ENCODE measurements around the gene IL20.

IL20 gene, protein sequence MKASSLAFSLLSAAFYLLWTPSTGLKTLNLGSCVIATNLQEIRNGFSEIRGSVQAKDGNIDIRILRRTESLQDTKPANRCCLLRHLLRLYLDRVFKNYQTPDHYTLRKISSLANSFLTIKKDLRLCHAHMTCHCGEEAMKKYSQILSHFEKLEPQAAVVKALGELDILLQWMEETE

DNA sequence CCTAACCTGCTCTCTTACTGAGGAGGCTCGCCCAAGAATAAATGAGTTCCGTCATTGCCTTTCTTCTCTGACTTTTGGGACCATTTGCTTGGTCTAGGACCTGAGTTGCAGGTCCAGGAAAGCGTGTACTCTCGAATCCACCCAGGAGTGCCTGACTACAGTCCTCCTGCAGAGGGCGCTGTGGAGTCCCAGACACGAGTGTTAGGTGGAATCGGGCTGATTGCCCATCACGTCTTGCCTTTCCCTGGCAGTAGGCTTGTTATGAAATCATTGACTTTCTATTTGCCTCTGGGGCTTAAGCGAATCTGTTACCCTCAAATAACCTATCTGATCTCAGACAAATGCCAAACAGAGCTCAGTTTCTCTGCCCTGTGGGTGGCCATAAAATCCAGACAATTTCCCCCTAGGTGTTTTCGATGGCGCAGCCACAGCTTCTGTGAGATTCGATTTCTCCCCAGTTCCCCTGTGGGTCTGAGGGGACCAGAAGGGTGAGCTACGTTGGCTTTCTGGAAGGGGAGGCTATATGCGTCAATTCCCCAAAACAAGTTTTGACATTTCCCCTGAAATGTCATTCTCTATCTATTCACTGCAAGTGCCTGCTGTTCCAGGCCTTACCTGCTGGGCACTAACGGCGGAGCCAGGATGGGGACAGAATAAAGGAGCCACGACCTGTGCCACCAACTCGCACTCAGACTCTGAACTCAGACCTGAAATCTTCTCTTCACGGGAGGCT lies at the start of gene IL20:
Gene IL20, plus strand, starts transcription at position 685 of the 733 bp plus-strand sequence. CDS start 230 bp downstream, outside the sequence.
- peak; percentile 76 to 84 for DNase-seq

DNA sequence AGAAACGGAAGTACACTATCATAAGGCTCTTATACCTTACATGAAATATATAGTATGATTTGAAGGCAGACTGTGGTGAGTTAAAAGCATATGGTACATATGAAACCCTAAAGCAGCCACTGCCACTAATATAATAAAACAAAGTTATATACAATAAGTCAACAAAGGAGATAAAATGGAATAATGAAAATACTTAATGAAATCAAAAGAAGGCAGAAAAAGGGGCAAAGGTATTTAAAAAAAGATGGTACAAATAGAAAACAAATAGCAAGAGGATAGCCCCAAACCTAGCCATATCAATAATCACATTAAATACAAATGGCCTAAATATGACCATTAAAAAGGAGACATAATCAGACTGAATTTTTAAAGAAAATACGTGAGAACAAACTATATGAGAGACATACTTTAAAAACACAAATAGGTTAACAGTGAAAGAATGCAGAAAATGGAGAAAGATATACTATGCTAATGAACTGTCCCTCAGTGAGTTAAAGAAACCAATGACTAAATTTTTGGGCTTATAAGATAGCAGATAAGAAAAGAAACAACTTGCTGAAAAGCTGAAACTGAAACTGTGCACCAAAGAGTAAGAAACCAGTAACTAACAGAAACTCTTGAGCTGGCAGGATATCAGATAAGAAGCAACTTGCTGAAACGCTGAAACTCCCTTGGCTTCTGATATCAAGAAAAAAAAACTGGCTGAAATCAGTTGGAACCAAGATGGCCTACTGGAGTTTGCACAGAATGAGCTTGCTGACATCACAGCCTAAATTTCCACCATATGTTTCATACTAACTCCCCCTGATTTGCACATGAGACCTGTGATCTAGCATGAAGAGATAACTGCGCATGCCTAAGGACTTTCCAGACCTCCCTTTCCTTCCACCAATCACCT lies 48.8 kb upstream of the IL20 start:
- peak; percentile 33 to 77 for DNase-seq

DNA sequence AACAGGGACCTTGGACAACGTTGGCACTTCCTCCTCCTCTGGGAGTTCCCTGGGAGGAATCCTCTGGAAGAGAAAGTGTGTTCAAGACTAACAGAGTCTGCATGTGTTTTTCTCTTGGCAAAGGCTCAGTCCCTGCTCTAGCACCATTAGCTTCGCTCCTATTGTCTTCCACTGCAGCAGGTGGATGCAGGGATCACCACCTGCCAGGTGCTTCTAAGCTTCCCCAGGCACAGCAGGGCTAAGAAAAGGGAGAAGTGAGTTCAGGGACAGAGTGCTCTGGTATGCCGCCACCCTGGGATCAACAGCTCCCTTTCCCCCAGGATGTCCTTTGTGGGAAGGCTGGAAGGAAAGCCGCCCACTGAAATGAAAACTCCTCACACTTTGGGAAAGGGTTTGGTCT lies 43.9 kb upstream of the IL20 start:
- DNase-seq: no peak

DNA sequence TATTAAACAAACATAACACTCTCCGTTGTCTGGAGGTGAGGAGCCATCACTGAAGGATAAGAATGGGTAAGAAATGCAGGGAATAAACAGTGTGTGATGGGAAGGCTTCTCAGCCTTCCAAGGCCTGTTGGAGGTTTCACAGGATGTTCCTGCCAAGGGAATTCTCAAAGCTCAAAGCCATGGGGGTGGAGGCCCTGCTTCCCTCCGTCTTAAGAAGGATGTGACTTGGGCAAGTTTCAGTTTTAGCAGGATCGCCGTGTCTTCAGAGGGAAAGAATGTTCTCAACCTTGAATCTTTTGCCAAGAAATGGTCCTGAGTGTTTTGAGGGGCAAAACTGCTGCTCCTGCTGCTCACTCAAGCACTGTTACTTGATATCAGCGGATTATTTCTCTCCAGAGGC lies 41.7 kb upstream of the IL20 start:
- no peak for DNase-seq

DNA sequence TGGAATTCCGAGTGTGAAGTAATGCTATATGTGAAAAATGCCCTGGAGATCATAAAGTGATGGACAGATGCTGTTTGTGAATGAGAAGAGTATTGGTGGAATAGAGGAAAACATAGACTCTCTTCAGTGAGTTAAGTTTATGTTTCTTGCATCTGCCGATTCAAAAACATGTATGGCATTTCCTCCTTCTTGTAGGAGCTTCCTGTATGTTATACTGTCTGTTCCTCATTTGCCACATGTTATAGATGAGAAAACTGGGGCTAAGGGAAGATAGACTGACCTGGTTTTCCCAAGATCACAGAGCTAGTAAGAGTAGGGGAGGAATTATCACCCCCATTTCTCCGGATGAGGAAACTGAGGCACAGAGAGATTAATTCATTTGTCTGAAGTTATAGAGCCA lies 41.1 kb upstream of the IL20 start:
- DNase-seq: no peak

DNA sequence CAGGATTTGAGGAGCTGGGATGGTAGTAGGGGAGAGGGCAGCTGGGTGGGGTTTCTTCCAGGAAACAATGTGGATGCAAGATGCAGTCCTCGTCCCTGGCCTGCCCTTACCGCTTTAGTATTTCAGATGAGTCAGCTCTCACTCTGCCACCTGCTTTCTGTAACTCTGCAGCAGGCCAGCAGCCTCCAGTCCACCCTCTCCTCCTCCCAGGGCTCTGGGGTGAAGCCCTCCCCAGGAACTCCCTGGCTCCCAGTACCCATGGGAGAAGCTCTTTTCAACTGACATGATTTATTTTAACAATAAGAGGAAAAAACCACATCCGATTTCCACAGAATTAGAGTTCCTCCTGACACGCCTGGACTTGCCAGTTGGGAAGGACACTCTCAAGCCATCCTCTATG lies 39.0 kb upstream of the IL20 start:
- DNase-seq: no peak

DNA sequence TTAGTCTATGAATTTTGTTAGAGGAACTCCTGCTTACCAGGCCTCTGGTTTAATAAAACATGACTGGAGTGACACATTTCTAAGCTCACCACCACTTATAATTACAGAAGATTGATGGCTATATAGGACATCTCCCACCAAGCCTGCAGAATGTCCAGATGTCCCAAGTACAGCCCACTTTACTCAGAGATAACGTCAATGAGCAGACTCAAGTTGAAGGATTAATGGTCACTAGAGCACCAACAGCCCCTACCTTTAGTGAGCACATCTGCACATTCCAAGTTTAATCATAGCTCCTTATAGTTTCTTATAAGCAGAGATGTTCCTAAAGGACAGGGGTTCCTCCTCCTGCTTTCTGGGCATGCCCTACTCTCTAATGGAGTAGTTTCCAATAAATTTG lies 37.4 kb upstream of the IL20 start:
- DNase-seq: no peak

DNA sequence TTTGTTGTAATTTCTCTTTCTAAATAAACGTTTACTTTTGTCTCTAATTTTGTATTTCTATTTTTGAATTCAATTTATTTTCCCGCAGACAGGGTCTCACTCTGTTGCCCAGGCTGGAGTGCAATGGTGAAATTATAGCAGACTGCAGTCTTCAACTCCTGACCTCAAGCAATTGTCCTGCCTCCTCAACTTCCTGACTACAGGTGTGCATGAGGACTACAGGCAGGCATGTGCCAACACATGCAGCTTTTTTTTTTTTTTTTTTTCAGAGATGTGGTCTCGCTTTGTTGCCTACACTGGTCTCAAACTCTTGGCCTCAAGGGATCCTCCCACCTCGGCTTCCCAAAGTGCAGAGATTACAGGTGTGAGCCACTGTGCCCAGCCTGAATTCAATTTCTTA lies 36.7 kb upstream of the IL20 start:
- DNase-seq: no peak

DNA sequence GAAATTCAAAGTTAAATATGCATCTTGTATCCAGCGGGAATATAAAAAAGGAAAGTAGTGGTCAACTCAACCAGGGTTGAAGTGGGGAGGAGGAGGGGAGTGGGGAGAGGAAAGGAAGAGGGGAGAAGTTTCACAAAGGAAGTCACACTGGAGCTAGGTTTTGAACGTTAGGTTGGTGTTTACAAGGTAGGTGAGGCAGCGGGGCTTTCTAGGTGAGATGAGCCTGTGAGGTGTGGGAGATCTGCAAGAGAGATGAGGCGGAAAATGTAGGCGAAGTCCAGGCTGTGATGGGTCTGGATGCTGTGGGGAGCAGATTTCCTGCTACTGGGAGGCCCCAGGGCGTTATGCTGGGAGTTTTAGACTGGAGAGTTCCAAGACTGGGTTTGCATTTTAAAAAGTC lies 36.1 kb upstream of the IL20 start:
- peak in 1 of 2 donors; percentile 28 for DNase-seq

DNA sequence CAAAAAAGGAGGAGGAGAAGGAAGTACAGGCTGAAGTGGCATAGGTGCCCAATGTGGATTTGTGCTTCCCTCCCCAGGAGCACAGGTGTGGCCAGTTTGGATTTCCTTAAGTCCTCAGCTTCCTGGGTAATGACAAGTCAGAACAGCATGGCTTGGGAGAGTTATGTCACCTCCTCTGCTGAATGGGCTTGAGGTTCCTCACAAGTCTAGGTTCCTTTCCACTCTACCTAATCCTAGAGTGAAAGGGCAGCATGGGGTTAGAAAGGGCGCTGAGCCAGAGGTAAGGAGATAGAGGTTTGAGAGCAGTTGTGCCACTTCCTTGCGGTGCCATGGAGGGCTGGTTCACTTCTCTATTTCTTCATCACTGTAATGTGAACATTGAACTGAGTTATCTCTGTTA lies 35.5 kb upstream of the IL20 start:
- DNase-seq: no peak

DNA sequence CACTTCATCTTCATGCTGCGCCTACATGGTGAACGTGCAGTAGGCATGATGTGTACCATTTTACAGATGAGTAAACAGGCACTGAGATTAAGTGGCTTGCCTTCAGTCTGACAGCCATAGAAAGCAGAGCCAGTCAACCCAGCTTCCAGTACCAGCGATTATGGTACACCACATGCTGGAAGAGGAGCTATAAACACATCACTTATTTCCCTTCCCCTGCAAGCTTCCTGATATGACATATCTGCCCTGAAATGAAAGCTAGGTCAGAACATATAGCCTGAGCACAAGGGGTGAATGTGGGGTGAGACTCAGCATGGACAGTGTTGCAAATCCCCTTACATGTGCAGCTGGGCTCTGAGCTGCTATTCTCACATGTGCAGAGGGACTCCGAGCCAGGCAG lies 33.8 kb upstream of the IL20 start:
- DNase-seq: no peak

DNA sequence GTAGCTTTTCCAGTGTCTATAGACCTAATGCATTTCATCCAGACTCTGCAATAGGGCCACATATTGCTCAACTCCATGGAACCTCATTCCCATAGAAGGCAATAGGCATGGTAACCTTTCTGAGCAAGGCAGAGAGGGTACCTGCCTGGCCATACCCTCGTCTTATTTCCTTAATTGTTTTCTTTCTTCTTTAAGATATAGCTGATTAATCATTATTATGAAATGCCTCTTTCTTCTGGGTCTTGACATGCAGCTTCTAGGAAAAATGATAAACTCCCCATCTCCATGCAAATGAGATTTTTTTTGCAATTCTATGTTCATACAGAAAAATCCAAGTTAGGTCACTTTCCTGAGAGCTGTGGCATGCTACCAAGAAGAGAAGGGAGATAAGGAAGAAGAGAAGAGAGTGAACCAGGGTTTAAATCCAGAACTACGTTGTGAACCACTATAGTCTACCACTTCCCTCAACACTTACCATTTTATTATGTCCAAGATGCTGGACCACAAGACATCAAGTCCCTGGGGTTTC lies 33.0 kb upstream of the IL20 start:
- DNase-seq: no peak

DNA sequence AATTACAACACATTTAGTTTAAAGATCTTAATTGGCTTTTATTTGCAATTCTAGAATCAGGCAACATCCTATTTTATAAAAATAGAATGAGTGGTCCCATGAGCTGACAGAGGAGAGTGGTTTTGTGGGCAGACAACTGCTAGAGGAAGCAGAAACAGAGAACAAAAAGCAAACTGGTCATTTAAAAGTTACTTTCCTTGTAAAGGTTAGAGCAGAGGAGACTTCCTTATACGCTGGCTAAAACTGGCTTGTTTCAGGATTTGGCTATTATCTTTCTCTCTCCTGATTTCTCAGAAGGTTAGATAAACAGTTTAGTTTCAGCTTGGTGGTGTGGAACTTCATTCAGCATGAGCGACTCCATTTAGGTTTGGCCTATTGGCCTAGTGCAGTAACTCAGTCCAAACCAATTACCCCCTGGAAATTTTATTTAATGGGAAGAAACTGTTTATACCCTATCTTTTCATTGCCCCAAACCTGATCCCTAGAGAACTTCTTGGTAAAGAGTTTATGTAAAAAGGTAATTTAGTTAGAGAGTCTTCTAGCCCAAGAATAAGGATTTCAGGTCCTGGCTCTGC lies 32.2 kb upstream of the IL20 start:
- DNase-seq: no peak

DNA sequence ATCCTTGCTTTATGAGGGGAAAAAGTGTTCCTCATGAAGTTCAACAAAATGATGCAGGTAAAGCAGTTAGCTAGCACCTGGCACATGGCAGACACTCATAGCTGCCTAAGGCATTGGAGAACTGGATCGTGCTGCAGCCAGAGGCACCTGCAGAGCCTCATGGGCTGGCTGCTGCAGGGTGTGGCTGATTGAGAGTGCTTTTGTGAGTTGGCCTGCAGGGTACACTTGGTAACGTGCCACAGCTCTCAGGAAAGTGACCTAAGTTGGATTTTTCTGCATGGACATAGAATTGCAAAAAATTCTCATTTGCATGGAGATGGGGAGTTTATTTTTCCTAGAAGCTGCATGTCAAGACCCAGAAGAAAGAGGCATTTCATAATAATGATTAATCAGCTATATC lies 31.6 kb upstream of the IL20 start:
- no peak for DNase-seq

DNA sequence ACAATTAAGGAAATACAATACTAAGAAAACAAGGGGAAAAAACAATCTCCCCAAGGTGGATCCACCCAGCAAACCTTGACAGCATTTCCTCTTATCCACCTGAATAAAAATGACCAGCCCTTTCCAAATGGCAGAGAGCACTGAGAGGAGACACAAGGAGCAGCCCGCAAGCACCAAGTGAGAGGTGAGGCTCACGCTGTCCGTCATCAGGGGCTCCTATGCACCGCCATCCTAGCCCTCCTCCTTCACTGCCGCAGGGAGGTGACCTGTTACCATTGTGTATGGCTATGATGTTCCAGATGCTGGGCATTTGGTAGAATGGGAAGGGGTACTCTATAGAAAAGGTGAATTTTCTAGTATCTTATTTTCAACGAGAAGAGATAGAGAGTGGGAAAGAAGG lies 31.2 kb upstream of the IL20 start:
- DNase-seq: no peak

DNA sequence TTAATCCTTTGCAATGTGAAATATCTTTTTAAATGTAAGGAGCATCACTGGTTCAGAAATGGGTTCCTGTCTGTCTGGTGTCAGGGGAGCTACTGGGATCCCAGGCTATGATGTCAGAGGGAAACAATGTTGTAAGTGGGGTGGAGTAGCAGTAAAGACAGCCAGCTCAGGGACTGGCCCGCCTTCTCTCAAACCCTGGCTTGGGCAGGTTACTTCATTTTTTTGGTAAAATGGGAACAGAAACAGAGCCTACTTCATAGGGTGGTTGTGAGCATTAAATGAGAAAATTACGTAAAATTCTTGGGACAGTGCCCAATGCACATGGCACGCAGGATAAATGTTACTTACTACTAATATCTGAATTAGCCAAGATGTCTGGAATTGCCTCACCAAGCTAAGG lies 30.7 kb upstream of the IL20 start:
- peak in 1 of 2 donors; percentile 55 for DNase-seq

DNA sequence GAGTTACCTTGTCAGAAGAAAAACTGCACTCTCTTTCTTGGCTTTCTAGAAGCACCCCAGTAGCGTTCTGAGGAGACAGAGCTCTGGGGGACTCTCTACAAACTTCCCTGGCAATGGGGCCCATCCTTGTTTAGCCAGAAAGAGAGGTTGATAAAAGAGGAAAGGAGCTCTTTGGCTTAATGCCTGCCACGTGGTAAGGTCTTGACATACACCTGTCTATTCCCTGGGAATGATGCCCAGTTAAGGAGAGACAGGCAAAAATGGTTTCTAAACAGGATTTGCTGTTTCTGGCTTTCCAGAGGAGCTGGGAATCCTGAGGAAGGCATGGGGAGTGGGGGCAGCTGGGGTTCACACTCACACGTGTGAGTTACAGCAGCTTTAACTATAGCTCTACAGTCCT lies 30.2 kb upstream of the IL20 start:
- DNase-seq: no peak

DNA sequence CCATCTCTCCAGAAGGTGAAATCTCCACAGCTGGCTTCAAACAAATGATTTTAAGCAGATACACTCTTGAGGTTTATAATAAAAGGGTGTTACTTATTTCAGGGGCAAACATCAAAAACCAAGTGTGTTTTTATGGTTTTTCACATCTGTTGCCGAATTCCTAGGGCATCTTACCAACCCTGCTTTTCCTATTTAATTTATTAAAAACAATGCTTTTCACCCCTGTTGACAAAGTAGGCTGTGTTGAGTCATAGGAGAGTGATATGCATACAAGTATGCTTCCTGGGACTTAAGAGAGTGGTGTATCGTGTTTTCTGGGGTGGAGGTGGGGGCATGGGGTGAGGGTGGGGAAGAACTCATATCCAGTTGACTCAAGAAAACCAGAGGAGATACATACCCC lies 29.3 kb upstream of the IL20 start:
- no peak for DNase-seq

DNA sequence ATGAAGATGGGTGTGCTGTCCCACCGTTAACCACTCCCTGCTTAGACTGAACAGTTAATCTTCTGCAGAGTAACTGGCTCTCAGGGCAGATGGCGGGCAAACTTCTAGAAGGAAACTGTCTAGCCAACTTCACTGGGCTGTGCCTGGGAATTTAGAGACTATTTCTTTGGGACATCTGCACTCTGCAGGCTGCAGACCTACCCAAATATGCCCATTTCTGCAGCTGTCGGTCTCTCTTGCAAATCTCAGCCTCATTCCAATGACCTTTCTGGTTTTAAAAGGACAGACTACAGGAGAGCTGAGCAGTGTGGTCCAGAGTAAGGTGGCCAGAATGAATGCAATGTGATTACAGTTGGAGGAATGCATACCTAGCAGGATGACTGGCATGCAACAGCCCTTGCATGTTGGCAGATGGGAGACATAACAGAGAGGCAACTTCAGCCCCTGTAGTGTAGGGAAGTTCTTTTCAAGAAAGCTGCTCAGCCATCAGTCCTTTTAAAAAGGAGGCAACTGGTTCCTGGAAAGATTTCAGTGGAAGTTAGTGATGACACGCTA lies 26.3 kb upstream of the IL20 start:
- no peak for DNase-seq

DNA sequence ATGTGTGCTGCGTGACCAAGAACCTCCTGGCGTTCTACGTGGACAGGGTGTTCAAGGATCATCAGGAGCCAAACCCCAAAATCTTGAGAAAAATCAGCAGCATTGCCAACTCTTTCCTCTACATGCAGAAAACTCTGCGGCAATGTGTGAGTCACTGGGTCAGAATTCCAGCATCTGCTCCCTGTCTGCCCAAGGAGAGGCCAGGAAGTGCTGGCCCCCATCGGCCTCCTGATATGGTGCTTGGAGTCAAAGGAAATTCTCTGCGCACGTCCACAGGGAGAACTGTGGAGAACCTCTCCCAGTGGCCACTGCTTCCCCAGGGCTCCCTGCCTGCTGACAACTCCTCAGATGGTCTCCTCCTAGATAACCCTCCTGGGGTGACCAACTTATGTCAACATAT lies 25.6 kb upstream of the IL20 start:
- no peak for DNase-seq

DNA sequence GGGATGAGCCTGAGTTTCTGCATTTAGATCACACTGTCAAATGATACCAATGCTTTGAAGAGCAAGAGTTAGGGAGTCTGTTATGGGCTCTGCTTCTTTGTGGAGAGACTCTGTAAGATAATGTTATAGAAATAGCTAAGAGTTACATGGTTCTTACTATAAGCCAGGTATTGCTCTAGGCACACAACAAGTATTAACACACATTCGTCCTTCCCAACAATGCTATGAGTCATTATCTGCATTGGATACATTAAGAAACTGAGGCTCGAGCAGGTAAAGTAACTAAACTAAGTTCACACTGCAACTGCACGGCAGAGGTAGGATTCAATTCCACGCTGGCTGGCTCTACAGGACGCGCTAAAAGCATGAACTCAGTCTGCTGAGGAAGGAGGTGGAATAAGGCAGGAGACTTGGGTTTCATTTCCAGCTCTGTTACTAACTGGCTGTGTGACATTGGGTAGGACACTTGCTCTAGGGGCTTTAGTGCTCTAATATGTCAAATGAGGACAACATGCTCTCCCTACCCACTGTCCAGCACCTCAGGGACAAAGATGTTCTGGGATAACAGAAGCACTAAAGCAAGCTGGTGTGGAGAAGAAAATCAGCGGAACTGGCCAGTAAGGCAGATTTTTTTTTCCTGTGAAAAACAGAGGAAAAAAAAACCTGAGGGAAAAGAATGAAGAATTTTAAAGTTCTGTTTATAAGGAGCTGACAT lies 23.7 kb upstream of the IL20 start:
- no peak for DNase-seq

DNA sequence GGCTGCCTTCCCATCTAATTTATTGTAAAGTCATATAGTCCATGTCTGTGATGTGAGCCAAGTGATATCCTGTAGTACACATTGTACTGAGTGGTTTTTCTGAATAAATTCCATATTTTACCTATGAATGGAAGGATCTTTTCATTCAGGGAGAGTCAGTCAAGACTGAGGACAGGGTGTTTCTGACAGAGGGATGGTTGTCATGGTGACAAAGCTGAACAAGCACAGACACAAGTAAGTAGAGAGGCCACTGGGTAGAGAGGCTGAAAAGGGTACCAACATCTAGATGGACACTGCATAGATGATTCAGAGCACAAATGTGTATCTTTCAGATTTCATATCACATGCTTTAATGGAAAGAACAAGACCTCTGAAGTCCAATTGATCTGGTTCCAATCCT lies 22.6 kb upstream of the IL20 start:
- DNase-seq: no peak

Data from CD4-positive, alpha-beta T cell treated with Interferon alpha-2 for 1 hour (primary cell).